ENCODE data around the gene LILRA6. TPM values are rescaled to one million over a fixed set of nuclear protein-coding genes. Genes with fewer than 3 reads are reported as not detected.

Gene LILRA6
- total RNA-seq, 1 experiment from 2014 or later, result not detected

DNA sequence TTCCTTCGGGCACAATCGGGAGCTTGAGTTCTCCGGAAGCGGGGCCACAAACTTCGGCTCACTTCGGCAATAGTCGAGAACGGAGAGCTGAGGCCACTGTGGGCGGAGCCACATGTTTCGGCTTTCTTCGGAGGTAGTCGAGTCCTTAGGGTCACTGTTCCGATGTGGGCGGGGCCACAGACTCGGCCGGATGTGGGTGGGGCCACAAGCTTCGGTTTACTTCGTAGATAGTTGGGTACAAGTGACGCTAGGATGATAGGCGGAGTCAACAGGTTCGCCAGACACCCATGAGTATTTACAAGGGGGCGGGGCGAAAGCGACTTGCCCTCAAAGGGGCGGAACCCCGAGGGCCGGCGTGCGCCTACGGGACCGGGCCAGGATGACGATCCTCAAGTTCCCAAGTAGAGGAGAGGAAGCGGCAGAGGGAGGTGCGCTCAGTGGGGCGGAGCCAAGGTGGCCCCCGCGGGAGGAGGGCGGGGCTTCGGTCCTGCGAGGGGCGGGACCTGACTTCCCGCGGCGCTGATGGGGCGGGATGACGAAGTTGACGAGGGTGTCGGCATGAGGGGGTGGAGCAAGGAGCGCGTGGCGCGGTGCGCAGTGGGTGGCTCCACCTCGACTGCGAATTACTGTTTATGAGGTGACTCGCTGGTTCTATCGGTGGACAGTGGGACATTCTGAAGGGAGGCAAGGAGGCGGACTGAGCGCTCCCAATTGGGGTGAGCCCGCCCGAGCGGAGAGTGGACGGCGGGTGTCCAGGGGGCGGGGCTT lies 52.7 kb downstream of the LILRA6 start:
- Histone ChIP-seq H3K4me3 (ENCODE audit: low read depth, low read length, poor library complexity, severe bottlenecking) (peak overlapping the region; percentile 91), H3K27ac (ENCODE audit: low read depth, low read length, poor library complexity, severe bottlenecking) (peak overlapping the region; percentile 98), H3K9me3 (ENCODE audit: low read depth, low read length, poor library complexity, severe bottlenecking) (no peaks in the 10 kb centered on the region), H3K36me3 (ENCODE audit: insufficient read depth, low read length, poor library complexity, severe bottlenecking) (peaks cover 16% of the 10 kb centered on the region), H3K27me3 (replicated peaks; ENCODE audit: insufficient read depth, low read depth, low read length, poor library complexity) (no peaks in the 10 kb centered on the region), H3K4me1 (ENCODE audit: insufficient read depth, low read length, poor library complexity, severe bottlenecking) (peaks cover 17% of the 10 kb centered on the region)
- intact Hi-C loops (cut with micrococcal nuclease; ENCODE audit: unreplicated experiment), result loop anchor here (2.0 kb wide), 1 partner anchor 29 kb away; no protein-coding TSS in a partner anchor
- peak; percentile 100 for DNase-seq (ENCODE audit: low spot score)
- POLR2A ChIA-PET (ENCODE audit: low non-redundant PET), result interaction anchor here (0.5 to 1.0 kb wide), 7 partner anchors 10 to 300 kb away, joined by 3 to 6 read pairs (median 5); partner anchors contain the start of gene RPS9
- no TSS peak for BruUV-seq (replicated peaks)
- CTCF ChIA-PET, result interaction anchor here (0.5 to 0.6 kb wide), 2 partner anchors 485 to 890 kb away, joined by 4 to 6 read pairs; no protein-coding TSS in a partner anchor
- TF ChIP-seq, protein P1, sequence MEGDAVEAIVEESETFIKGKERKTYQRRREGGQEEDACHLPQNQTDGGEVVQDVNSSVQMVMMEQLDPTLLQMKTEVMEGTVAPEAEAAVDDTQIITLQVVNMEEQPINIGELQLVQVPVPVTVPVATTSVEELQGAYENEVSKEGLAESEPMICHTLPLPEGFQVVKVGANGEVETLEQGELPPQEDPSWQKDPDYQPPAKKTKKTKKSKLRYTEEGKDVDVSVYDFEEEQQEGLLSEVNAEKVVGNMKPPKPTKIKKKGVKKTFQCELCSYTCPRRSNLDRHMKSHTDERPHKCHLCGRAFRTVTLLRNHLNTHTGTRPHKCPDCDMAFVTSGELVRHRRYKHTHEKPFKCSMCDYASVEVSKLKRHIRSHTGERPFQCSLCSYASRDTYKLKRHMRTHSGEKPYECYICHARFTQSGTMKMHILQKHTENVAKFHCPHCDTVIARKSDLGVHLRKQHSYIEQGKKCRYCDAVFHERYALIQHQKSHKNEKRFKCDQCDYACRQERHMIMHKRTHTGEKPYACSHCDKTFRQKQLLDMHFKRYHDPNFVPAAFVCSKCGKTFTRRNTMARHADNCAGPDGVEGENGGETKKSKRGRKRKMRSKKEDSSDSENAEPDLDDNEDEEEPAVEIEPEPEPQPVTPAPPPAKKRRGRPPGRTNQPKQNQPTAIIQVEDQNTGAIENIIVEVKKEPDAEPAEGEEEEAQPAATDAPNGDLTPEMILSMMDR (conservative IDR thresholded peaks at IDR 0.05; ENCODE audit: low read depth, low read length), result no peak
- TF ChIP-seq EZH2 (IDR thresholded peaks at IDR 0.05; ENCODE audit: borderline replicate concordance, low read depth, low read length, poor library complexity, severe bottlenecking), result no peak

DNA sequence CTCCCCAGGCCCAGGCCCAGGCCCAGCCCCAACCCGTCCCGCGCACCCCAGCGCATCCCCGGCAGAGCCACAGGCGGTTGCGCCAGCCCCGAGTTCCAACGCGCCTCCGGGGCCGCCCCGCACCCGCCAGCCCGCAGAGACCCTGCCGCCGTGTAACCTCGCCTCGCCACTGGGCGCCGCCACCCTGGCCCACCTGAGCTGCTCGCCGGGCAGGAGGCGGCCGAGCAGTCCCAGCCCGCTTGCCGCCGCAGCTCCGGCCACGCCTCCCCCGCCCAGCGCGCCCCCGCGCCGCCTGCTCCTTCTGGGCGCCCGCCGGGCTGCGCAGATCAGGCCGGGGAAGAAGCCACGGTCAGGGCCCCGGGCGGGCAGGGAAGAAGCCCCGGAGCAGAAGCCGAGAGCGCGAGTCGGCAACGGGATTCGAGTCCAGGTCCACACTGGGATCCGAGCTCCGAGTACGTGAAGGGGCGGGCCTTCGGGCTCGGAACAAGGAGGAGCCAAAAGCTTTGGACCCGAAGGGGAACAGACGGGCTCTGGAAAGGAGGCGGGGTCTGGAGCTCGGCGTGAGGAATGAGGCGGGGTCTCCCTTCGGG lies 53.4 kb downstream of the LILRA6 start, which contains the start of gene MBOAT7:
Gene MBOAT7, minus strand, starts transcription at position 436 of the 590 bp plus-strand sequence. CDS start 1,072 bp downstream, outside the sequence.
- H3K36me3 ChIP-seq (ENCODE audit: insufficient read depth, low read length, poor library complexity, severe bottlenecking), result peaks cover 12% of the 10 kb centered on the region
- H3K4me1 ChIP-seq (ENCODE audit: insufficient read depth, low read length, poor library complexity, severe bottlenecking), result peaks cover 17% of the 10 kb centered on the region
- intact Hi-C loops (cut with micrococcal nuclease; ENCODE audit: unreplicated experiment), result loop anchor here (2.0 kb wide), 1 partner anchor 28 kb away; no protein-coding TSS in a partner anchor
- no peak for DNase-seq (ENCODE audit: low spot score)
- peak within 1 kb of the TSS; percentile 98 for H3K27ac ChIP-seq (ENCODE audit: low read depth, low read length, poor library complexity, severe bottlenecking)
- H3K9me3 ChIP-seq (ENCODE audit: low read depth, low read length, poor library complexity, severe bottlenecking), result no peaks in the 10 kb centered on the region
- TF ChIP-seq, protein P1 (conservative IDR thresholded peaks at IDR 0.05; ENCODE audit: low read depth, low read length), result 0 out of 2 replicates have a peak, but pooled peaks have one; percentile 21
- TF ChIP-seq EZH2 (IDR thresholded peaks at IDR 0.05; ENCODE audit: borderline replicate concordance, low read depth, low read length, poor library complexity, severe bottlenecking), result no peak
- peak within 1 kb of the TSS; percentile 91 for H3K4me3 ChIP-seq (ENCODE audit: low read depth, low read length, poor library complexity, severe bottlenecking)
- no TSS peak for BruUV-seq (replicated peaks)
- CTCF ChIA-PET, result interaction anchor here (0.5 to 0.6 kb wide), 2 partner anchors 486 to 891 kb away, joined by 4 to 6 read pairs; no protein-coding TSS in a partner anchor
- no peaks in the 10 kb centered on the region for H3K27me3 ChIP-seq (replicated peaks; ENCODE audit: insufficient read depth, low read depth, low read length, poor library complexity)
- POLR2A ChIA-PET (ENCODE audit: low non-redundant PET), result interaction anchor here (0.5 to 0.9 kb wide), 5 partner anchors 11 to 299 kb away, joined by 4 to 6 read pairs (median 6); partner anchors contain the start of gene RPS9

DNA sequence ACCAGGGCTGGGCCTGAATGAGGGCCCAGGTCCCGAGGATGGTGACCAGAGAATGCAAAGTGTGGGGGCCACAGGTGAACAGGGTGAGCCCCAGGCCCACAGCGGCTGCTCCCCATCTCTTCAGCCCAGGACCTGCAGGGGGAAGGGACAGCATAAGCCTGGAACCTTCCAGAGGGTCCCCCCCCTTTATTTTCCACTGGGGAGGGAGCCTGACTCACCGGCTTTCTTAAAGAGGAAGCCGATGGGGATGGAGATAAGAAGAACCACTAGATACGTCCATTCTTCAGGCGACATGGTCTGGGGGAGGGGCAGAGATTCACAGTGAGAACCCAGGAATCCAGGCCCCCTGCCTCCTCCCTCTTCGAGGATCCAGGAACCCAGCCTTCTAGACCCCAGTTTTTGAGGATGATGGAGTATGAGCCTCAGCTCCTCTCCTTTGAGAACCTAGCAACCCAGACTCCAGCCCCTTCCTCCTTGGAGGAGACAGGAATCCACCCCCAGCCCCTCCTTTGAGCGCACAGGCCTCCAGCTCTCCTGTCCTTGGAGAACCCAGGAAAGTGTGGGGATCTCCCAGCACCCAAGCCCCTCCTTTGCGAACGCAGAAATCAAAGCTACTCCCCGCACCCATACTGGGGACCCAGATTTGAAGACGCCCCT lies 54.2 kb downstream of the LILRA6 start:
- Histone ChIP-seq H3K27ac (ENCODE audit: low read depth, low read length, poor library complexity, severe bottlenecking) (peak overlapping the region; percentile 98), H3K4me3 (ENCODE audit: low read depth, low read length, poor library complexity, severe bottlenecking) (peak overlapping the region; percentile 87), H3K27me3 (replicated peaks; ENCODE audit: insufficient read depth, low read depth, low read length, poor library complexity) (no peaks in the 10 kb centered on the region), H3K36me3 (ENCODE audit: insufficient read depth, low read length, poor library complexity, severe bottlenecking) (peaks cover 6% of the 10 kb centered on the region), H3K4me1 (ENCODE audit: insufficient read depth, low read length, poor library complexity, severe bottlenecking) (peaks cover 17% of the 10 kb centered on the region), H3K9me3 (ENCODE audit: low read depth, low read length, poor library complexity, severe bottlenecking) (no peaks in the 10 kb centered on the region)
- no peak for DNase-seq (ENCODE audit: low spot score)
- TSS peak; percentile 28 for BruUV-seq (replicated peaks)
- CTCF ChIA-PET, result no interaction called here
- TF ChIP-seq EZH2 (IDR thresholded peaks at IDR 0.05; ENCODE audit: borderline replicate concordance, low read depth, low read length, poor library complexity, severe bottlenecking), result no peak
- TF ChIP-seq, protein P1 (conservative IDR thresholded peaks at IDR 0.05; ENCODE audit: low read depth, low read length), result no peak
- POLR2A ChIA-PET (ENCODE audit: low non-redundant PET), result no interaction called here
- intact Hi-C loops (cut with micrococcal nuclease; ENCODE audit: unreplicated experiment), result loop anchor here (2.0 kb wide), 1 partner anchor 28 kb away; no protein-coding TSS in a partner anchor

Measured in A673 (cell line).